Measurements from ENCODE around the gene CTDSPL.

CTDSPL gene

GRCh38 chr3:38002940-38003339 is 141.3 kb downstream of the CTDSPL start:
- no peak for DNase-seq (ENCODE audit: low spot score)

DNA sequence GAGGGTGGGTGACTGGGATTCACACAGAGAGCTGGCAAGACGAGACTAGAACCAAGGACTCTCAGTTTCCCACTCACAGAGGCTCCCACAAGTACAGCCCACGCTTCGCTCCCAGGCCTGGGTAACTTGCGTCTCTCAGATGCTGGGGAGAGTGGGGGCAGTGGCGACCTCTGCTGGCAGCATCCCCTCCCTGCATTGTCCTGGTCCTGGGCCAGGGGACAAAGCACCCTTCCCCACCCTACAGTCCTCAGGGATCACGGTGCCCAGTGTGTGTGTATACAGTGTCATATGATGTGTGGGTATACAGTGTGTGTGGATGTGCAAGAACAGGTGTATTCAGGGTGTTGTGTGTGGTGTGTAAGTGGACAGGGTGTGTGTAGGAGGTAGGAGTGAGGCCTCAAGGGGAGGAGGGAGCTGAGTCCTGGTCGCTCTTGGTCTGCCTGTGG is 141.7 kb downstream of the CTDSPL start:
- no peak for DNase-seq (ENCODE audit: low spot score)

- DNase-seq (ENCODE audit: low spot score) = no peak
Measured at GRCh38 chr3:38003817-38004414, 142.2 kb downstream of the CTDSPL start.

GRCh38 chr3:38004415-38005075 is 142.9 kb downstream of the CTDSPL start:
- peak; percentile 85 for DNase-seq (ENCODE audit: low spot score)

DNA sequence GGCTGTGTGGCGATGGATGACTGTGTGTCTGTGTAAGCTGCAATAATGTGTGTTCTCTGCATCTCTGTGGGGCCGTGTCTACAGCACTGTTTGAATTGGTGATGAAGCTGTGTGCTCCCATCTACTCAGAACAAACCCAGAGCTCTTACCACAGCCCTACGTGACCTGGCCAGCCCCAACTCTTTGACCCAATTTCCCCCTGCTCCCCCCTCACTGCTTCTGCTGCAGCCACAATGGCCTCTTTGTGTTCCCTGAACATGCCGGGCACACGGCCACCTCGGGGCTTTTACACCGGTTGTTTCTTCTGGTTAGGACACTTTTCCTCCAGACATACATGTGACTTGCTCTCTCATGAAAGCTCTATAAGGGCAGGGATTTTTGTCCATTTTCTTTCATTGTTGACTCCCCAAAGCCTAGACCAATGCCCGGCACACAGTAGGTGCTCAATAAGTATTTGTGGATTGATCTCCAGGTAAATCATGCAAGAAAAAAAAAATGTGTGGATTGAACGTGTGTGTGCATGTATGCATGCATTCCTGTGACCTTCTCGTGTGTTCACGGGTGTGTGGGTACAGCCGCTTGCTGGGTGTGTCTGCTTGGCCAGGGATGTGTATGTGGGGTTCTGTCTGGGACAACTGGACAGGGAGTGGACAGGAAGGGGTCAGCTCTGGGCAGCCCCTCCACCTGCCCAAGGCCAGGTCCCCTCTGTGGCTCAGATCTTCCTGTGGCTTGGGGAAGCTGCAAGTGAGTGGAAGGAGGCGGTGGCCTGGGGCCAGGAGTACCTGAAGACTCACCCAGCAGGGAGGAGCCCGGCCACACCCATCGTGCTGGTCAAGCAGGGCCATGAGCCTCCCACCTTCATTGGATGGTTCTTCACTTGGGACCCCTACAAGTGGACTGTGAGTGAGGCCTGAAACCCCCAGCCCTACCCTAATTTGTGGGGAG is 143.7 kb downstream of the CTDSPL start:
- peak; percentile 60 for DNase-seq (ENCODE audit: low spot score)

GRCh38 chr3:38006031-38006430 is 144.4 kb downstream of the CTDSPL start:
- no peak for DNase-seq (ENCODE audit: low spot score)

- no peak for DNase-seq (ENCODE audit: low spot score)
Measured at GRCh38 chr3:38006445-38006995, 144.8 kb downstream of the CTDSPL start.

- no peak for DNase-seq (ENCODE audit: low spot score)
Measured at GRCh38 chr3:38007754-38008090, 146.0 kb downstream of the CTDSPL start.

GRCh38 chr3:38008191-38008701 is 146.6 kb downstream of the CTDSPL start:
- DNase-seq (ENCODE audit: low spot score) = no peak

DNA sequence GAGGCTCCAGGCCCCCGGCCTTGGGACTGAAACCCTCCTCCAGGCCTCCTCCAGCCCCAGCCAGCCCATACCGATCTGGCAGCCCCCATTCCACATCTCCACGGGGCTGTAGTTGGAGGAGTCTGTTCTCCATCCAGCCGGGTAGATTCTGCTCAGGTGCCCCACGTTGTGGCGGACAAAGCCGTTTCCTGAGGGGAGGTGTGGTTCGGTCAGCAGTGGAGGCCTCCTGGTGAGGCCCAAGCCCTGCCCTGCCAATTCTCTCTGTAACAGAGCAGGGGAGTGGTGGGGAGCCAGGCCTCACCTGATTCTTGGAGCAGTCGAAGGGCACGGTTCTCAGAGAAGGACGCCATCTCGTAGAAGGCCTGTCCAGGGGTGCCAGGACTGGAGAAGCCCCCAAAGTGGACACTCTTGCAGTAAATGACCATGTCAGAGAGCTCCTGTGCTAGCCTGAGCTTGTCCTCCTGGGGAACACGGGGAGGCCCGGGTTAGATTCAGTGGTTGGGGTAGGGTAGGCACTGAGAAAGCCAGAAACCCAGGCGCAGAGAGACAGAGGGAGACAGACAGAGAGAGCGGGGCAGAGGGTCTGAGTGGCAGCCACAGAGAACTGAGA is 147.4 kb downstream of the CTDSPL start:
- DNase-seq (ENCODE audit: low spot score) = no peak

DNA sequence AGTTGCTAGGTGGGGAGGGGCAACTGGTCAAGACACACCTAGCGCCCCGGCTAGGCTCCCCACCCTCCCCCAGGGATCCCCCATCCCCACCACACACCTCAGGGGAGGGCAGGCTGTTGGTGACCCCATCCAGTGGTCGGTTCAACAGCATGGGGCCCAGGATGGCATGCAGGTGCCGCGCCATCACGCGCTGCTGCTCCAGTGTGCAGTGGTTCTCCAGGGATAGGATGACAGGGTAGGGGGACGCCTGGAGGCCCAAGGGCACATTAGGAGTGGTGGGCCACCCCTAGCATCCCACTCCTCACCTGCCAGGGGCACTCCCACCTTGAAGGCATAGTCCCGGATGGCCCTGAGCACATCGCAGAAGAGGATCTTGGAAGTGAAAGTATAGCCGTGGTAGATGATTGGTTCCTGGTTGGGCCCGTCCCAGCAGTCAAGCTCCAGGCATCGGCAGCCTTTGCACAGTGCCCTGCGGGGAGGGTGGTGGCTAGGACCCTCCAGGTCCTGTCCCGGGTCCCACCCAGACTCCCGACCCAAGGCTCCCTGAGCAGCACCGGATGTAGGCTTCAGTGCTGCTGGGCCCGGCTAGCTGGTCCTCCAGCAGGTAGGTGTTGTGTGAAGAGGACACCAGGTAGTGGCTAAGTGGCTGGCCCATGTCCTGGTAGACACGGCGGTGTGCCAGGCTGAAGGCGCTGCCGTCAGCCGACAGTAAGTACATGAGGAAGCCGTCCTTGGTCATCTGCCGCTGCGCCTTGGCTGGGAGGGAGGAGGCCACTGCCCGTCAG is 148.3 kb downstream of the CTDSPL start:
- DNase-seq (ENCODE audit: low spot score) = no peak

GRCh38 chr3:38011111-38011510 is 149.4 kb downstream of the CTDSPL start:
- no peak for DNase-seq (ENCODE audit: low spot score)

DNA sequence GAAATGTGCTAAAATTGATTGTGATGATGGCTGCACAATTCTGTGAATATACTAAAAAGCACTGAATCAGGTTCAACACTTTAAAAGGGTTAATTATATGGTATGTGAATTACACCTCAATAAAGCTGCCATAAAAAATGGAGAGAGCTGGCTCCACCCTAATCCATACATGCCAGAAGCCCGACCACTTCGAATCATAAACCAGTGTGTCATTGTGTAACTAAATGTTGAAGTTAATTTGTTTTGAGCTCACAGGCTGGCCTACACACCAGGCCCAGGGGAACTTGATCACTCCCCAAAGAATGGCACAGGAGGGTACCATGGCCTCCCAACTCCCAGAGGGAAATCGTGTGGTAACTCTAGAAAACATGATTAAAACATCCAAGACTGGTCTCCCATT is 153.8 kb downstream of the CTDSPL start:
- DNase-seq (ENCODE audit: low spot score) = no peak

DNA sequence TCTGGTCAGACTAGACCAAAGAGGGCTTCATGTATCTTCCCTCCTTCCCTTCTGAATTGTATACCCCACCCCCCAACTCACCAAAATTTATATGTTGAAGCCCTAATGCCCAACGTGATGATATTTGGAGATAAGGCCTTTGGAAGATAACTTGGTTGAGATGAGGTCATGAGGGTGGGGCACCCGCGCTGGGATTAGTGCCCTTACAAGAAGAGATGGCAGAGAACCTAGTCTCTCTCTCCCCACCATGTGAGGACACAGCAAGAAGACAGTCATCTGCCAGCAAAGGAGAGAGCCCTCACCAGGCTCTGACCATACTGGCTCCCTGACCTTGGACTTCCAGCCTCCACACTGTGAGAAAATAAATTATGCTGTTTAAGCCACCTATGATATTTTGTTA is 154.3 kb downstream of the CTDSPL start:
- DNase-seq (ENCODE audit: low spot score) = no peak

- no peak for DNase-seq (ENCODE audit: low spot score)
Measured at GRCh38 chr3:38016410-38016809, 154.7 kb downstream of the CTDSPL start.

- no peak for DNase-seq (ENCODE audit: low spot score)
Measured at GRCh38 chr3:38016847-38017444, 155.3 kb downstream of the CTDSPL start.

GRCh38 chr3:38017445-38018295 is 156.0 kb downstream of the CTDSPL start:
- no peak for DNase-seq (ENCODE audit: low spot score)

GRCh38 chr3:38018296-38019266 is 156.9 kb downstream of the CTDSPL start:
- DNase-seq (ENCODE audit: low spot score) = no peak
